Stimulated activated CD4-positive, alpha-beta T cell treated with anti-CD3 and anti-CD28 coated beads, TNF-alpha, amount 100 ng/mL, for 4 hours (primary cell): Measurements from ENCODE around the gene COMTD1.
"Not testable (repeated sequence)": the region's sequence is repeated elsewhere in the genome, so short reads cannot be mapped to it uniquely, and the experiment has no call there.

Experiments
- DNase-seq, 3 experiments: peaks; one replicate each; pipeline ENCODE4 v3.0.0-alpha.2; 2020; ENCODE audit warnings: low read depth in 3 of 3

COMTD1 gene

DNA sequence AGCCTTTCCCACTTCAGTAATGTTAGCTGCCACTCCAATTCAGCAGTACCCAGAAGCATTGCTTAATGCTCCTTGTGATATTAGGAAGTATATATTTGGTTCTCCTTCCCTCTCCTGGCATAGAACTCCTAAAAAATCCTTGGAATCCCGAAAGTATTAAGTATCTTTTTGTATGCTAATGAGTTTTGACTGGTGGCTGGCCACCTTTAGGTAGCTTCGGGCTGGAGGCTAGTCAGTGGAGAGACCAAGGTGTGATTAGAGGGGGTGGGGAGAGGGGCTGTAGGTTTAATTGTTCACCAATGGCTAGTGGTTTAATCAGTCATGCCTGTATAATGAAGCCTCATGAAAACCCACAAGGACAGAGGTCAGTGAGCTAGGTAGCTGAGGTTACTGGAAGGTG is 12.2 kb downstream of the COMTD1 start:
- DNase-seq = no peak

DNA sequence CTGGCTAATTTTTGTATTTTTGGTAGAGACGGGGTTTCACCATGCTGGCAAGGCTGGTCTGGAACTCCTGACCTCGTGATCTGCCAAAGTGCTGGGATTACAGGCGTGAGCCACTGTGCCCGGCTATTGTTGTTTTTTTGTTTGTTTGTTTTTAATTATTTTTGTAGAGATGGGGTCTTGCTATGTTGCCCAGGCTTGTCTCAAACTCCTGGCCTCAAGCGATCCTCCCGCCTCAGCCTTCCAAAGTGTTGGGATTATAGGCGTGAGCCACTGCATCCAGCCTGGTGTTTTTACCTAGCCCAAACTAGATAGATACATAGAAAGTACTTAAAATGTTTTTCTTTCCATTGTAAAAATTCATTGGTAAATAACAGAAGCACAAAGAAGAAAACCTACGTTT is 14.3 kb downstream of the COMTD1 start:
- not testable (repeated sequence) for DNase-seq

DNA sequence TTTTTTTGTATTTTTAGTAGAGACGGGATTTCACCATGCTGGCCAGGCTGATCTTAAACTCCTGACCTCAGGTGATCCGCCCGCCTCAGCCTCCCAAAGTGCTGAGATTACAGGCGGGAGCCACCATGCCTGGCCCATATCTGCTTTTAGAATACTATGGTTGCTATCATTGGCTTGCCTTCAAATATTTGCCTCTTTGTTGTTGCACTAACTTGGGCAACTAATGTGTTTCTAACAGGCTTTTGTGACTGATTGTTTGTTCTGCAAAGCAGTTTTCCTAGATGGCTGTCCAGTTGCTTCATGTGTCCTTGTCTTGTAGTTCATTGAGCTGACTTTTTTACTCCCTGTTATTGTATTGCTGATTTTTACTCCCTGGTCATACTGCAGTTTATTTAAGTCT is 15.5 kb downstream of the COMTD1 start:
- no peak for DNase-seq

DNA sequence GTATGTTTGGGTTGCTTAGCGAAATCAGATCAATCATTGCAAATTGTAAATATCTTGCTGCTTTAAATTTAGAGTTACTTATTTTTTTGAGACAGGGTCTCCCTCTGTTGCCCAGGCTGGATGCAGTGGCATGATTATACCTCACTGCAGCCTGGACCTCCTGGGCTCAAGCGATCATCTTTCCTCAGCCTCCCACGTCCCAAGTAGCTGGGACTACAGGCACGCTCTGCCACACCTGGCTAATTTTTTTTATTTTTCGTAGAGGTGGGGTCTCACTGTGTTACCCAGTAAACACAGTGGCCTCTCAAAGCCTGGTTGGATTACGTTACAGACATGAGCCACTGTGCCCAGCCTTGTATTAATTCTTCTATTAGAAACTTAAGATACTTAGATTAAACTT is 23.4 kb downstream of the COMTD1 start:
- DNase-seq = no peak

DNA sequence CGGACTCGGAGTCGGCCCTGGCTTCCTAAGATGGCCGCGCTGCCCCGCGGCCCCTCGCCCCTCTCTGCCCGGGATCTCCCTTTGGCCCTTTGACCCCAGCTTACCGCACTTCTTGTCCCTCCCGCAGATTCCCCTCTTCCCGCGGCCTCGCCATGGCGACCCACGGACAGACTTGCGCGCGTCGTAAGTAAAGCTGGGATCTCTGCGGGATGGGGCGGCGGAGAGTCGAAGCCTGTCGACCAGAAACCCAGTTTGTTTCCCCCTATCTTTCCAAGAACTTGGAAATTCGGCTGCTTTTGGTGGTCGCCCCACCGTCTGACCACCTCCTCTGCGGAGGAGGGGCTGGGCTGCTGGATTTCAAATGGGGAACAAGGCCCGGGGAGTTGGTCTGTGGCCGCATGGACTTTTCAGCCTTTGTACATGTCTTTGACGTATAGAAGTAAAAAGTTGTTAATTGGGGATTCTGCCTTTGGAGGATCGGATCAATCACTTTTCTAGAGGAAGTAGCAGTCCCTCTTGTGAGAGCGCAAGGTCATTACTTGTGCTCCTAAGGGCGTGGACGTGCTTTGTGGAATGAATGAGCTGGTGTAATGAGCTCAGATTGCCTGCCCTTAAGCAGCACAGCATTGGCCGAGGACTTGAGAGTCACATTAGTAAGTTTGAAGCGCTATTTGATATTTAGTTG is 24.6 kb downstream of the COMTD1 start:
- DNase-seq = peak in 1 of 3 experiments; percentile 13

DNA sequence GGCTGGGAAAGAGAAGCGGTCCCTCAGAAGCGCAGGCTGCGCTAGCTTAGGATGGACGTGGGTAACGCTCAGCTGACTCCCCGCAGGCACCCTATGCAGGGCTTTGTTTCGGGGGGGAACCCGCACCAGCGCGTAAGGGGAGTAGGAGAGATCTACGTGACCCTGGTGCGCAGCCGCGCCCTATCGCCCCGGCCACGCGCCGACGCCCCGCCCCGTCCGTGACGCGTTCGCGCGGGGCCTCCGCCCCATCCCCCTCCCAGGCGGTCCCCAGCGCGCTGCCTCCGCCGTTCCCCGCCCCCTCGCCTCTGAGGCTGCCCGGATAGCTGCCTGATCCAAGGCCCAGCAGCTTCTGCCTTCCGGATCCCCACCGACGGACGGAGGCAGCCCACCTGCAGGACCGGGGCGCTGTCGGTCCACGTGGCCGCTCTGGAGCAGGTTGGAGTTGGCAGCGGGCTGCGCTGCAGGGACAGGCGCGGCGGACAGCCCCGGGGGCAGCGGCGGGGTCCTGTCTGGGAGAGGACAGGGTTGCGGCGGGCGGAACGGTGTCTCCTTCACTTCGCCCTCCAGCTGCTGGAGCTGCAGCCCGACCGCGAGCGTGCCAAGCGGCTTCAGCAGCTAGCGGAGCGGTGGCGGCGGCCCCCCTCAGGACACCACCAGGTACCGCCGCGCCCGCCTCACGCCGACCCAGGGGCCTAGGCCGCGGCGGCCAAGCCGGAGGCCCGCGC is 25.3 kb downstream of the COMTD1 start, which contains the start of gene VDAC2:
TSS of gene VDAC2 (plus strand) at position 515 of the 725 bp plus-strand sequence. CDS start 363 bp downstream, outside the sequence.
- peak; percentile 89 to 96 (median 94) for DNase-seq

DNA sequence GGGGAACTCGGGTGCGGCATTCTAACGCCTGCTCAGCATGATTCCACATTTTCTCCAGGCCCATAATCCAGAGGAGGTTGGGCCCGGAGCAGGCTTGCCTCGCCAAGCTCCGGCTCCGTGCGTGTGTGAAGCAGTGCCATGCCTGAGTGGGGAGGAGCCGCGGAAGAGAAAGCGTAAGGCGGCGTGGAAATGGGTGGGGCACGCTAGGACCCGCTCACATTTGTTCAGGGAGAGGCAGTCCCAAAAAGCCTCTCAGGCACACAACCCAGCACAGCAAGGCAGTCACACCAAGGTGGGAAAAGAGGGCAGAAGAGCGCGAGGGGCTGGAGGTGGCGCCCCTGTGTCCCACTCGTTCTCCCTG is 25.9 kb downstream of the COMTD1 start:
- DNase-seq = peak; percentile 50 to 63 (median 62)

DNA sequence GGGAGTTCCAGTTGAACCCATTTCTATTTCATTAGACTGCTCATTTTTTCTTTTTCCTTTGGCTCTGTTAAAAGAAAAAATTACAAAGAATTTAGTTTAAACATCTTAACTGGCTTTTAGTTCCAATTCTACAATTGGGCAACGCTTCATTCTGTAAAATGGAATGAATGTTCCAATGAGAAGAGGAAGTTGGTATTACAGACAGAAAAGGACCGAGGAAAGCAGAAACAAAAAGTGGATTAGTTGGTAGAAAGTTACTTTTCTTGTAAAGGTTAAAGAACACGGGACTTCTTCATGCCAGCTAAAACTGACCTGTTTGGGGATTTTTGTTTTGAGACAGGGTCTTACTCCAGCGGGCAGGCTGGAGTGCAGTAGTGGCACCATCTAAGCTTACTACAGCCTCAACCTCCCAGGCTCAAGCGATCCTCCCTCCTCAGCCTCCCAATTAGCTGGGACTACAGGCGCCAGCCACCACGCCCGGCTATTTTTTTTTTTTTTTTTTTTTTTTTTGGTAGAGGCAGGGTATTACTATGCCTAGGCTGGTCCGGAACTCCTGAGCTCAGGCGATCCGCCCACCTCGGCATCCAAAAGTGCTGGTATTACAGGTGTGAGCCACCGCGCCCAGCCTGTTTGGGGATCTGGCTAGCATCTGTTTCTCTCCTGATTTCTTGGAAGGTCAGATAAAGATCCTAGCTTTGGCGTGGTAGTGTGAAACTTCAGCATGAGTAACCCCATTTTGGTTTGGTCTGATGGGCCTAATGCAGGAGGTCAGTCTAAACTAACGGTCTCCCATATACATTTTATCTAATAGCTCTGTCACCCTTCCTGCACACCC is 26.5 kb downstream of the COMTD1 start:
- DNase-seq = no peak

DNA sequence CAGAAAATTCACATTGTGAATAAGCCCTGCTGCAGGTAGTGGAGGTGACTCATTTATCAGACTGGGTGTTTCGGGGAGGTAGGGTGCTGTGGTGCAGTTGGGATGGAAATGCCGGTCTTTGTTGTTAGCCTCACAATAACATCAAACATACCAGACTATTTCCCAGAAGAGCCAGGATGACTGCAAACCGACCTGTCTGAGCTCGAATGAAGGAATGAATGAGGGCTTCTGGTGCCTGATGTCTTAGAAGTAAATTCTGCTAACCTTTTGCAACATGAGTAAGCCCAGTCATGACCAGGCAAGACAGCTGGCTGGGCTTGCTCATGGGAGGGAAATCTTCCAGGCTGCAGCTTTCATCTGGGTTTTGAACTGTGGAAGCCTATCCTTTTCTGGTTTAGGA is 27.6 kb downstream of the COMTD1 start:
- no peak for DNase-seq

DNA sequence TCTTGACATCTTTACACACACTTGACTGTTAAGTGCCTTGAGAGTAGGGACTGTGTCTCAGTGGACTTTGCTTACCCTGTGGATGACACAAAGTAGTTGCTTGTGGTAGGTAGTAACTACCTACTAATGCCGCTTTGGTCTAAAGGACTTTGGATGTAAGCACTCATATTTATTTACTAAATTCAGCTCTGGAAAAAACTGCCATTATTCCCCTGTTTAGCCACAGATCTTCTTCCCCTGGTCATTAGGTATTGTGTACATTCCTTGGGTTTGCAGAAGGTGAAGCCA is 28.0 kb downstream of the COMTD1 start:
- DNase-seq = no peak

DNA sequence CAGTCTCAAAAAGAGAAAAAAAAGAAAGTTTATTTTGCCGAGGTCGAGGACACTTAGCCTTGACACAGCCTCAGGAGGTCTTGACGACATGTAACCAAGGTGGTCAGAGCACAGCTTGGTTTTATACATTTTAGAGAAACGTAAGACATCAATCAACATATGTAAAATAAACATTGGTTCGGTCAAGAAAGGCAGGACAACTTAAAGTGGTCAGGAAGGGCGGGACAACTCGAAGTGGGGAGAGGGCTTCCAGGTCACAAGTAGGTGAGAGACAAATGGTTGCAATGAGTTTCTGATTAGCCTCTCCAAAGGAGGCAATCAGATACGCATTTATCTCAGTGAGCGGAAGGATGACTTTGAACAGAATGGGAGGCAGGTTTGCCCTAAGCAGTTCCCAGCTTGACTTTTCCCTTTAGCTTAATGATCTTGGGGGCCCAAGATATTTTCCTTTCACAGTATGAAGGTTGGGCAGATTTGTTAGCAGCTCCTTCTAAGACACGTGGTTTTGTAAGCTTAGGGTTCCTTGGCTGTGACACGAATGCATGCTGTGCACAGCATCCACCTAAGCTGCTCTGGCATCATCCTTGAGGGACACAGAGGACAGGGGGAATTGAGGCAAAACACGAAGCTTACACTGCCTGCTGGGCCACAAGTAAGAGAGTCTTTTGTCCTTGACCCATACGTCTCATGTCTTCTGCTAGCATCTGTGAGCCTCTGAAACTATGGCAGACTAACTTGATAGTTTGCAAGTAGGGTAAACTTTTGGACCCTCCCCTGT is 28.5 kb downstream of the COMTD1 start:
- DNase-seq = no peak

DNA sequence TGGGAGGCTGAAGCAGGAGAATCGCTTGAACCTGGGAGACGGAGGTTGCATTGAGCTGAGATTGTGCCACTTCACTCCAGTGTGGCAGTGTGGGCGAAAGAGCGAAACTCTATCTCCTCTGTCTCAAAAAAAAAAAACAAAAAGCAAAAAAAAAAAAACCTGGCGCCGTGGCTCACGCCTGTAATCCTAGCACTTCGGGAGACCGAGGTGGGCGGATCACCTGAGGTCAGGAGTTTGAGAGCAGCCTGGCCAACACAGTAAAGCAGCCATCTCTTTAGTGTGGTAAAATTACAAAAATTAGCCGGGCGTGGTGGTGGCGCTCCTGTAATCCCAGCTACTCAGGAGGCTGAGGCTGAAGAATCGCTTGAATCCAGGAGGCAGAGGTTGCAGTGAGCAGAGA is 29.1 kb downstream of the COMTD1 start:
- DNase-seq = not testable (repeated sequence)

DNA sequence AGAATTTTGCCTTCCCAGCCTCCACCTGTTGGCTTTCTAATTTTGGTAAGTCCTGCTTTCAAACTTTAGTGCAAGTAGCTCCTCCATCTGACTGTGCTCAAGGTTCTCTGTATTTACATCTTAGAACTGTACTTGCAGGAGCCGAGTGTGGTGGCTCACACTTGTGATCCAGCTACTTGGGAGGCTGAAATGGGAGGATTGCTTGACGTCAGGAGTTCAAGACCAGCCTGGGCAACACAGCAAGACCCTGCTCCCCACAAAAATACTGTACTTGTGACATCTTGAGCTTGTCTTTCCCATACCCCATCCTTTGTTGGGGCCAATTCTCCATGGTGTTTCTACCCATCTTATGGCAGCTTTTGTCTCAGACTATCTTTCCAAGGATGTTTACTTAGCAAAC is 29.8 kb downstream of the COMTD1 start:
- no peak for DNase-seq

DNA sequence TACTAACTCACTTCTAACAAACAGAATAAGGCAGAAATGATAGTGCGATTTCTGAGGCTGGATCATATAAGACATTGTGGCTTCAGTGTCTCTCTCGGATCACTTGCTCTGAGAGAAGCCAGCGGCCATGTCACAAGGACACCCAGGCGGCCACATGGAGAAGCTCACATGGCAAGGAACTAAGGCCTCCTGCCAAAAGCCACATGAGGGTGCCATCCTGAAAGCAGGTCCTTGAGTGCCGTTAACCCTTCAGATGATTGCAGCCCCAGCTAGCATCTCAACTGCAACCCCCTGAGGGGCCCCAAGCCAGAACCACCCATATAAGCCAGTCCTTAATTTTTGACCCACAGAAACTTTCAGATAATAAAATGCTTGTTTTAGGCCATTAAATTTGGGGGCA is 32.0 kb downstream of the COMTD1 start:
- DNase-seq = no peak

DNA sequence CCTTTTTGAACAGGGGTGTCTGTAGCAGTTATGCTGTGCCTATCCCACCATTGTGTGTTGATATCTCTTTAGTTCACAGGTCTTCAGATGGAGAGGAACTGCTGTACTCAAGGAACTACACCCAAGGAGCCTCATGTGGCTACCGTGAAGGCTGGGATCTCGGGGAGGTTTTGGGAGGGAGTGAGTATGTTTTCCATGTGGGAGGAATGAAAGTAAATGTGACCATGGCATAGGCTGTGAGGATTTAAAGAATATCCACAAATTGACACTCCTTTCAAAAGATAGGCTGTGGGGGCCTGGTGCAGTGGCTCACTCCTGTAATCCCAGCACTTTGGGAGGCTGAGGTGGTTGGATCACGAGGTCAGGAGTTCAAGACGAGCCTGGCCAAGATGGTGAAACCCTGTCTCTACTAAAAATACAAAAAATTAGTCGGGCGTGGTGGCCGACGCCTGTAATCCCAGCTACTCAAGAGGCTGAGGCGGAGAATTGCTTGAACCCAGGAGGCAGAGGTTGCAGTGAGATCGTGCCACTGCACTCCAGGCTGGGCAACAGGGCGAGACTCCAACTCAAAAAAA is 32.6 kb downstream of the COMTD1 start:
- DNase-seq = not testable (repeated sequence)

DNA sequence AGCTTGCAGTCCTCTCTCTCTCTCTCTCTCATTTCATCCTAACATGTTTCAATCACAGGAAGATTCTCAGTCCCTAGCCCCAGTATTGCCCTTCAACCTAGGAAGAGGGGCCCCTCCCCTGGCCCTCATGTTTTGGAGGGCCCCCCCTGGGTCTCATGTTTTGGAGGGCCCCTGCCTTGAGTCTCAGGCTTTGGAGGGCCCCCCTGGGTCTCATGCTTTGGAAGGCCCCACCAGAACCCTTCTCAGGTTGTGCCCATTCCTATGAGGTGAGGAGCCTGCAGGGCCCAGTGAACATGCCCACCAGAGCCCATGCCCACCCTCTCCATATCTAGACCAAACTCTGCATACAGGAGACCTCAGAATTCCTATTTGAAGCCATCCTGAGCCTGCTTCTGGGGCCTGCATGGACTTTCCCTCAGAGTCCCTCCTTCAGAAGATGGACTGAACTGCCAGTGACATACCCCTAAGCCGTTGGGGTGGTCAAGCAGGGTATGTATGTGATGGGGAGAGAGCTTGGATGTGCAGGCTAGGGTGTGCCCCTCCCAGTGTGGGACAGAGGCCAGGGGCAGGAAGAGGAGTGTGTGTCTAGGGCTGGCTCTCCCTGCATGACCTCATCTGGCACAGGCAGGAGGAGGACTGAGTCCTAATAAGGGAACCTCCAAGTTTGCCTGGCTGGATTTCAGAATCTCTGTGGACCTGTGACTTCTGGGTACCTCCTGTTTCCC is 33.3 kb downstream of the COMTD1 start:
- DNase-seq = no peak

DNA sequence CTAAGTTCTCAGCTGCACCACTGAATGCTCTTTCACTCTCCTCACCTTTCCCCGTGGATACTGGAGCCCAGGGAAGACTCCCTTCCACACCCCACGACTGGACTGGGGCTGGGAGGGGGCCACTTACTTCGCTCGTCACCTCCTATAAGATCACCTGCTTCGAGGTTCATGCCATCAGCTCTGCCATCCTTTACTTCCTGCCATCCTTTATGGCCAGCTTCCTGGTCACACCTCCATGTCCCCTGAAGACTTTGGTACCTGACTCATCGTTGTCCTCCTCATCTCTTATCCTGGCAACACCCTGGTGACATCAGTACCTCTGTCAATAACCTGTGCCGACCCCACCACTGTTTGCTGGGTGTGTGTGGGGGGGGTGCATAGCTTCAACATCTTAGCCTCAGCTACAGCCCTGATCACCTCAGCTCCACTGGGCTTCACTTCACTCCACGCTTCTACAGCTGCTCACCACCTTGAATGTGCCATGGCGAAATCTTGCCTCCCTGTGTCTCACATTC is 33.9 kb downstream of the COMTD1 start:
- no peak for DNase-seq

DNA sequence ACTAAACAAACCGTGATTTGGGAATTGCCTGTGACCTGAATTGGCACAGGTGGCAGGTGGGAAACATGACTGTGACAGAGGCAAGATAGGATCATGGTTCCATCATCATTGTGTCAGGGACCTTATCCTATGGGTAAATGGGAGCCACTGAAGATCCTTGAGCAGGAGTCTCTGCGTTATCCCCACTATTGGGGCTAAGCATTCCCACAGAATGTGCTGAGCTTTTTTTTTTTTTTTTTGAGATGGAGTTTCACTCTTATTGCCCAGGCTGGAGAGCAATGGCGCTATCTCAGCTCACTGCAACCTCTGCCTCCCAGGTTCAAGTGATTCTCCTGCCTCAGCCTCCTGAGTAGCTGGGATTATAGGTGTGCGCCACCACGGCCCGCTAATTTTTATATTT is 35.8 kb downstream of the COMTD1 start:
- DNase-seq = not testable (repeated sequence)

DNA sequence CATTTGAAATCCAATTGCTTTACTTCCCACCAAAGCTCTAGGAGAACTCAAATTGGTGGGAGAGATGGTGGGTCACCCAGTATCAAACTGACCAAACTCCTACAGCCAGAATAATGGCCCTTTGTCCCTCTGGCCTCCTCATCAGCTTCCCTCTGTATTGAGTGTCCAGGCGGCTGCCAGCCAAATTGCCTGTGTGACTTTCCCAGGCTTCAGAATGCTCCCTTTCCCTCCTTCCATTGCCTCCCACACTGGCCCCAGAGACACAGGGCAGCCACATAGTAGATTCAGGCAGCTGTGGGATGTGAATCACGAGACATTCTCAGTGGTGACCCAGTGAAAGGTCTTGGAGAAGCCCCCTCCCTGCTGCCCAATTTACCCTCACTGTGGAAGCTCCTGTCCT is 37.9 kb downstream of the COMTD1 start:
- no peak for DNase-seq

DNA sequence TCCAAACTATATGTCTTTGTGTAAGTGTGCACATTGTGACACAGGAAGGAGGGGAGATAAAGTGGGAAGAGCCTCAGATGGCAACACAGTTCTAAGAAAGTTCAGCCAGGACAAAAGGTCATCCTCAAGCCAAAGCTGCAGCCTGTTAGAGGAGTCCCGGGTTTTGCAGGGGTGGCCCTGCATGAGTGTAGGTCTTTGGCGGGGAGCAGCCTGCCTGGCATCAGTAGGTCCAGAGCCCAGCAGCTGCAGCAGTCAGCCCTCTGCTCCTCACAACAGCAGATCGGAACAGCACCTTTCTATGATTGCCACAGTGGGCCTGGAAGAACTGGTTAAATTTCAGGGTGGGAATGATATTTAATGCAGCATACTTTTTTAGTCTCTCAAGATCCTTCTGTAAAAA is 38.7 kb downstream of the COMTD1 start:
- no peak for DNase-seq
